Measurements from ENCODE around the gene RALY. TPM values are rescaled to one million over a fixed set of nuclear protein-coding genes. Genes with fewer than 3 reads are reported as not detected.
A peak's percentile ranks its signal among the peaks of the same experiment; 100 is the strongest.

The RALY gene
- total RNA-seq, 6 donors from 2014 or later = 116 to 157 (median 147) TPM

GRCh38 chr20:34085544-34086040, 91.9 kb downstream of the RALY start:
- H3K27ac ChIP-seq = no peak overlapping the region
- no peaks in the 10 kb centered on the region for H3K9me3 ChIP-seq
- H3K36me3 ChIP-seq = peaks cover 0 to 89% (median 37%) of the 10 kb centered on the region in 4 donors
- no peak overlapping the region for H3K4me3 ChIP-seq
- 89 to 93% methylated on average over 5 of the region's 5 CpGs for WGBS, 2 donors
- H3K4me1 ChIP-seq = peaks cover 5 to 29% (median 17%) of the 10 kb centered on the region in 4 donors
- ATAC-seq (ENCODE audit: low FRiP score in 2 of 2) (no peak), DNase-seq (no peak)
- H3K27me3 ChIP-seq = no peaks in the 10 kb centered on the region
- TF ChIP-seq EP300 (IDR thresholded peaks at IDR 0.05) (no peak), CTCF (IDR thresholded peaks at IDR 0.05) (no peak), POLR2AphosphoS5 (IDR thresholded peaks at IDR 0.05) (no peak), POLR2A (IDR thresholded peaks at IDR 0.05) (no peak)

GRCh38 chr20:34088305-34089174, 94.8 kb downstream of the RALY start:
- ATAC-seq (ENCODE audit: low FRiP score in 2 of 2) = no peak
- no peak overlapping the region for H3K4me3 ChIP-seq
- H3K27me3 ChIP-seq = no peaks in the 10 kb centered on the region
- no peak for DNase-seq
- peaks cover 18 to 92% (median 50%) of the 10 kb centered on the region in 4 donors for H3K36me3 ChIP-seq
- H3K27ac ChIP-seq = no peak overlapping the region
- H3K4me1 ChIP-seq = peaks cover 0 to 7% (median 3%) of the 10 kb centered on the region in 4 donors
- 85 to 87% methylated on average over 14 to 15 of the region's 15 CpGs for WGBS, 2 donors
- TF ChIP-seq EP300 (IDR thresholded peaks at IDR 0.05) (no peak), POLR2AphosphoS5 (IDR thresholded peaks at IDR 0.05) (no peak), POLR2A (IDR thresholded peaks at IDR 0.05) (no peak), CTCF (IDR thresholded peaks at IDR 0.05) (no peak)
- no peaks in the 10 kb centered on the region for H3K9me3 ChIP-seq

- no peak for DNase-seq
- peaks cover 18 to 92% (median 52%) of the 10 kb centered on the region in 4 donors for H3K36me3 ChIP-seq
- TF ChIP-seq POLR2AphosphoS5 (IDR thresholded peaks at IDR 0.05) (no peak), CTCF (IDR thresholded peaks at IDR 0.05) (no peak), EP300 (IDR thresholded peaks at IDR 0.05) (no peak), POLR2A (IDR thresholded peaks at IDR 0.05) (no peak)
- no peak overlapping the region for H3K27ac ChIP-seq
- WGBS, 2 donors = 86 to 89% methylated on average over 5 of the region's 5 CpGs
- peaks cover 0 to 7% (median 0%) of the 10 kb centered on the region in 4 donors for H3K4me1 ChIP-seq
- no peak for ATAC-seq (ENCODE audit: low FRiP score in 2 of 2)
- no peak overlapping the region for H3K4me3 ChIP-seq
- H3K9me3 ChIP-seq = no peaks in the 10 kb centered on the region
- H3K27me3 ChIP-seq = no peaks in the 10 kb centered on the region
Measured at GRCh38 chr20:34089175-34089479, 95.4 kb downstream of the RALY start.

GRCh38 chr20:34089655-34090345, 96.1 kb downstream of the RALY start:
- TF ChIP-seq EP300 (IDR thresholded peaks at IDR 0.05) (no peak), CTCF (IDR thresholded peaks at IDR 0.05) (no peak), POLR2AphosphoS5 (IDR thresholded peaks at IDR 0.05) (no peak), POLR2A (IDR thresholded peaks at IDR 0.05) (no peak)
- Histone ChIP-seq H3K27ac (peak overlapping the region in 2 of 4 donors; percentile 8 to 11), H3K27me3 (no peaks in the 10 kb centered on the region), H3K9me3 (no peaks in the 10 kb centered on the region), H3K36me3 (peaks cover 21 to 93% (median 49%) of the 10 kb centered on the region in 4 donors), H3K4me3 (no peak overlapping the region), H3K4me1 (peaks cover 0 to 7% (median 0%) of the 10 kb centered on the region in 4 donors)
- DNase-seq (peak in 1 of 2 donors; percentile 33), ATAC-seq (ENCODE audit: low FRiP score in 2 of 2) (peak in 1 of 2 donors; percentile 64)
- 73 to 85% methylated on average over 13 of the region's 13 CpGs for WGBS, 2 donors

Data from upper lobe of left lung (tissue), 6 donors.